Right renal pelvis (tissue), 4 donors: ENCODE data around the gene NNMT. TPM values are rescaled to one million over a fixed set of nuclear protein-coding genes. Genes with fewer than 3 reads are reported as not detected.

Experiments used
- DNase-seq, 4 donors: peaks; one replicate each; pipeline ENCODE4 v3.0.0-alpha.2; 2013; ENCODE audit warnings: low read depth in 4 of 4, low spot score in 3 of 4, missing footprints in 1 of 4
- polyA plus RNA-seq, 4 donors: library from polyadenylated mRNA; unstranded; fragments of 120-200 nt; gene quantifications; one replicate each; pipeline ENCODE4 v1.2.1, GENCODE V29; 2013; ENCODE audit not compliant: insufficient read length in 4 of 4

The NNMT gene
- polyA plus RNA-seq, 4 donors: 0.15 to 0.99 (median 0.72) TPM; not detected in 1

- DNase-seq: no peak
Observed at GRCh38 chr11:114282488-114282887, 13.7 kb upstream of the NNMT start.

GRCh38 chr11:114283422-114283821, 12.8 kb upstream of the NNMT start:
- no peak for DNase-seq

- DNase-seq: no peak
Observed at GRCh38 chr11:114284021-114284420, 12.2 kb upstream of the NNMT start.

- no peak for DNase-seq
Observed at GRCh38 chr11:114284914-114285313, 11.3 kb upstream of the NNMT start.

- no peak for DNase-seq
Observed at GRCh38 chr11:114285599-114285998, 10.6 kb upstream of the NNMT start.

- no peak for DNase-seq
Observed at GRCh38 chr11:114286229-114286628, 10.0 kb upstream of the NNMT start.

- DNase-seq: no peak
Observed at GRCh38 chr11:114287154-114287553, 9.0 kb upstream of the NNMT start.

GRCh38 chr11:114288136-114288535, 8.1 kb upstream of the NNMT start:
- no peak for DNase-seq

GRCh38 chr11:114289779-114290178, 6.4 kb upstream of the NNMT start:
- no peak for DNase-seq

GRCh38 chr11:114290503-114291235, 5.5 kb upstream of the NNMT start:
- no peak for DNase-seq

GRCh38 chr11:114291381-114291780, 4.8 kb upstream of the NNMT start:
- no peak for DNase-seq

- DNase-seq: no peak
Observed at GRCh38 chr11:114291842-114292680, 4.1 kb upstream of the NNMT start.

- DNase-seq: no peak
Observed at GRCh38 chr11:114293201-114293711, 2.9 kb upstream of the NNMT start.

- no peak for DNase-seq
Observed at GRCh38 chr11:114296605-114297372, 590 bp downstream of the NNMT start.

- DNase-seq: no peak
Observed at GRCh38 chr11:114297806-114298709, 1.9 kb downstream of the NNMT start.

GRCh38 chr11:114298710-114299109, 2.5 kb downstream of the NNMT start:
- DNase-seq: no peak

GRCh38 chr11:114301088-114301487, 4.9 kb downstream of the NNMT start:
- DNase-seq: no peak

GRCh38 chr11:114301927-114302326, 5.7 kb downstream of the NNMT start:
- DNase-seq: no peak

GRCh38 chr11:114302663-114303062, 6.5 kb downstream of the NNMT start:
- no peak for DNase-seq

GRCh38 chr11:114304065-114304464, 7.9 kb downstream of the NNMT start:
- DNase-seq: no peak
